ENCODE measurements around the gene NLN.
"Not testable (repeated sequence)": the region's sequence is repeated elsewhere in the genome, so short reads cannot be mapped to it uniquely, and the experiment has no call there.

Gene NLN

GRCh38 chr5:65718576-65719310 lies 3.3 kb upstream of the NLN start:
- no peak overlapping the region for H3K4me3 ChIP-seq (ENCODE audit: control insufficient read depth, low read depth, low read length)
- TF ChIP-seq CTCF (conservative IDR thresholded peaks at IDR 0.05; ENCODE audit: control insufficient read depth, insufficient read depth, low read depth, low read length) = no peak
- DNase-seq (ENCODE audit: low read depth) = no peak

GRCh38 chr5:65721050-65721719 lies 820 bp upstream of the NLN start:
- peak; percentile 81 for DNase-seq (ENCODE audit: low read depth)

GRCh38 chr5:65722575-65723403 lies 784 bp downstream of the NLN start:
- peak; percentile 83 for DNase-seq (ENCODE audit: low read depth)
- H3K4me3 ChIP-seq (ENCODE audit: control insufficient read depth, low read depth, low read length) = peak overlapping the region; percentile 93
- TF ChIP-seq CTCF (conservative IDR thresholded peaks at IDR 0.05; ENCODE audit: control insufficient read depth, insufficient read depth, low read depth, low read length) = no peak

More at GRCh38 chr5:65721050-65721719, 820 bp upstream of the NLN start:
- H3K4me3 ChIP-seq (ENCODE audit: control insufficient read depth, low read depth, low read length) = peak overlapping the region; percentile 93
- TF ChIP-seq CTCF (conservative IDR thresholded peaks at IDR 0.05; ENCODE audit: control insufficient read depth, insufficient read depth, low read depth, low read length) = no peak

GRCh38 chr5:65727491-65728156 lies 5.6 kb downstream of the NLN start:
- DNase-seq (ENCODE audit: low read depth) = no peak
- no peak for TF ChIP-seq CTCF (conservative IDR thresholded peaks at IDR 0.05; ENCODE audit: control insufficient read depth, insufficient read depth, low read depth, low read length)
- no peak overlapping the region for H3K4me3 ChIP-seq (ENCODE audit: control insufficient read depth, low read depth, low read length)

GRCh38 chr5:65728218-65728617 lies 6.2 kb downstream of the NLN start:
- TF ChIP-seq CTCF (conservative IDR thresholded peaks at IDR 0.05; ENCODE audit: control insufficient read depth, insufficient read depth, low read depth, low read length) = no peak
- no peak overlapping the region for H3K4me3 ChIP-seq (ENCODE audit: control insufficient read depth, low read depth, low read length)
- DNase-seq (ENCODE audit: low read depth) = no peak

GRCh38 chr5:65730910-65731309 lies 8.9 kb downstream of the NLN start:
- no peak for TF ChIP-seq CTCF (conservative IDR thresholded peaks at IDR 0.05; ENCODE audit: control insufficient read depth, insufficient read depth, low read depth, low read length)
- no peak overlapping the region for H3K4me3 ChIP-seq (ENCODE audit: control insufficient read depth, low read depth, low read length)
- peak; percentile 53 for DNase-seq (ENCODE audit: low read depth)

- H3K4me3 ChIP-seq (ENCODE audit: control insufficient read depth, low read depth, low read length); DNase-seq (ENCODE audit: low read depth): not testable (repeated sequence)
These were observed 10.0 kb downstream of the NLN start for GRCh38 chr5:65732046-65732445.

GRCh38 chr5:65734196-65734775 lies 12.3 kb downstream of the NLN start:
- DNase-seq (ENCODE audit: low read depth); H3K4me3 ChIP-seq (ENCODE audit: control insufficient read depth, low read depth, low read length): not testable (repeated sequence)
